ENCODE data around the gene CALHM3.
"Not testable (repeated sequence)": the region's sequence is repeated elsewhere in the genome, so short reads cannot be mapped to it uniquely, and the experiment has no call there.

CALHM3 gene, protein sequence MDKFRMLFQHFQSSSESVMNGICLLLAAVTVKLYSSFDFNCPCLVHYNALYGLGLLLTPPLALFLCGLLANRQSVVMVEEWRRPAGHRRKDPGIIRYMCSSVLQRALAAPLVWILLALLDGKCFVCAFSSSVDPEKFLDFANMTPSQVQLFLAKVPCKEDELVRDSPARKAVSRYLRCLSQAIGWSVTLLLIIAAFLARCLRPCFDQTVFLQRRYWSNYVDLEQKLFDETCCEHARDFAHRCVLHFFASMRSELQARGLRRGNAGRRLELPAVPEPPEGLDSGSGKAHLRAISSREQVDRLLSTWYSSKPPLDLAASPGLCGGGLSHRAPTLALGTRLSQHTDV

DNA sequence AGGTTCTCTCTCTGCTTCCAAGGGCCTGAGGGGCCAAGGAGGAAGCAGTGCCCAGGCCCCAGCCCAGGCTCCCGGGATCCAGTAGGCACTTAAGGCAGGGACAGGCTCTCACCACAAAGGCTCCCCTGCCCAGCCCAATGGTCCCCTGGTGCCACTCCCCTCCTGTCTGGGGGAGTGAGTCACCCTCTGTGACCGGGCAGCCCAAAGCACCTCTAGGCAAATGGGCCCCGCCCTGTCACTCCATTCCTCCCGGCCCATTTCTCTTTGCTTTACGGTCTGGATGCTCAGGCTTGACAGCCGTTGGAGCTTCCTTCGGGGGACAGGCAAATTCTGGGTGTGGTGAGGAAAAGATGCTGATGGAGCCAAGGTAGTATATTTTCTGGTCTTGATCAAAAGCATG lies at the start of gene CALHM3:
Gene CALHM3 (minus strand): TSS at position 106 of the 400 bp plus-strand sequence. CDS start 208 bp downstream, outside the sequence.
- DNase-seq: no peak

DNA sequence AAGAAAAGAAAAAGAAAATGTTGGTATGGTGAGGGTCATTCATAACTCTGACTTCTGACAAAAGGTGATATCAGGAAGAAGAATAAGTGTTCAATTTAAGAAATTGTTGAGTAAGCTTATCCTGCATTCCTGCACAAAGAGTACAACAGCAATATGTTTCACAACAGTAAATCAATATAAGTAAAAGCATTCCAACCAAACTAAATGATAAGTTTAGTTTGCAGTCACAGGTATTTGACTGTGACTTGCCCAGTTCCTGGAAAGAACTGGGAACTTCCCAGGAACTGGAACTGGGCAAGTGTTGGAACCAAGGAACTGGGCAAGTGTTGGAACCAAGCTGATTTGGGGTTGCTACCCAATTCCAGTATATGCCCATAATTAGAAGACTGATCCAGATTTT lies 49.5 kb upstream of the CALHM3 start:
- DNase-seq: no peak

DNA sequence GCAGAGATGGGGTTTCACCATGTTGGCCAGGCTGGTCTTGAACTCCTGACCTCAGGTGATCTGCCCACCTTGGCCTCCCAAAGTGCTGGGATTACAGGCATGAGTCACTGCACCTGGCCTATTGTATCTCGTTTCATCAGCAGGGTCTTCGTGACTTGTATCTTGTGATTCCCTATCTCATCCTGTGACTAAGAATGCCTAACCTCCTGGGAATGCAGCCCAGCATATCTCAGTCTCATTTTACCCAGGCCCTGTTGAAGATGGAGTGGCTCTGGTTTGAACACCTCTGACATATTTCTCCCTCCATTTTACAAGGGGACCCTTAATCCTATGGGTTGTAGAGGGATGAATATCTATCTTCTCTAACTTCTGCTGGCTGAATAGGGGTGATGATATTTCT lies 48.4 kb upstream of the CALHM3 start:
- not testable (repeated sequence) for DNase-seq

DNA sequence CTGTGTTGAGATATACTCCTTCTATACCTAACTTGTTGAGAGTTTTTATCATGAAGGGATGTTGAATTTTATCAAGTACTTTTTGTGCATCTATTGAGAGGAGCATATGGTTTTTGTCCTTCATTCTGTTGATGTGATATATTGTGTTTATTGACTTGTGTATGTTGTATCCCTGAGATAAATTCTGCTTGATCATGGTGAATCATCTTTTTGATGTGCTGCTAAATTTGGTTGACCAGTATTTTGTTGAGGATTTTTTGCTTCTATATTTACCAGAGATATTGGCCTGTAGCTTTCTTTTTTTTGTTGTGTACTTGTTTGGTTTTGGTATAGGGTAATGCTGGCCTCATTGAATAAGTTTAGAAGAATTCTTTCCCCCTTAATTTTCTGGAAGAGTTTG lies 46.9 kb upstream of the CALHM3 start:
- no peak for DNase-seq

DNA sequence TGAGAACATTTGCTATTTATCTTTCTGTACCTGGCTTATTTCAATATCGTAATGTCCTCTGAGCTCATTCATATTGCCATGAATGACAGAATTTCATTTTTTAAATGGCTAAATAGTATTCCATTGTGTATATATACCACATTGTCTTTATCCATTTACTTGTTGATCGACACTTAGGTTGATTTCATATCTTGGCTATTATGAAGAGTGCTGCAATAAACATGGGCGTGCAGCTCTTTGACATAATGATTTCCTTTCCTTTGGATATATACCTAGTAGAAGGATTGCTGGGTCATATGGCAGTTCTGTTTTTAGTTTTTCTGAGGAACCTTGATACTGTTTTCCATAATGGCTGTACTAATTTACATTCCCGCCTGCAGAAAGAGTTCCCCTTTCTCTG lies 44.6 kb upstream of the CALHM3 start:
- no peak for DNase-seq

DNA sequence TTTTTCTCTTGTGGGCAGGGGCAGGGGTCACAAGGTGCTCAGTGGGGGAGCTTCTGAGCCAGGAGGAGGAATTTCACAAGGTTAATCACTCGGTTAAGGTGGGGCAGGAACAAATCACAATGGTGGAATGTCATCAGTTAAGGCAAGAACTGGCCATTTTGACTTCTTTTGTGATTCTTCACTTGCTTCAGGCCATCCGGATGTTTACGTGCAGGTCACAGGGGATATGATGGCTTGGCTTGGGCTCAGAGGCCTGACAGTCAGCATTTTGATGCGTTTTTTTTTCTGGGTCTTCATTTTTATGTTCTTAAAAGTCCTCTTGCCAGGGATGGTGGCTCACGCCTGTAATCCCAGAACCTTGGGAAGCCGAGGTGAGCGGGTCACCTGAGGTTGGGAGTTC lies 43.0 kb upstream of the CALHM3 start:
- DNase-seq: not testable (repeated sequence)

DNA sequence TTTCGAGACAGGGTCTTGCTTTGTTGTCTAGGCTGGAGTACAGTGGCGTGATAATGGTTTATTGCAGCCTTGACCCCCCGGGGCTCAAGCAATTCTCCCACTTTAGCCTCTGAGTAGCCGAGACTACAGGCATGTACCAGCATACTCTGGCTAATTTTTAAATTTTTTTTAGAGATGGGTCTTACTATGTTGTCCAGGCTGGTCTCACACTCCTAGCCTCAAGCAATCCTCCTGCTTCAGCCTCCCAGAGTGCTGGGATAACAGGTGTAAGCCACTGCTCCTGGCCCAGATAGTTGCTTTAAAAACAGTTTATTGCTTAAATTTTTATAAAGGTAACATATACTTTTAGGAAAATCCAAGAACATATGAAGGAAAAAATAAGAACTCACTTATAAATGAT lies 40.8 kb upstream of the CALHM3 start:
- DNase-seq: no peak

DNA sequence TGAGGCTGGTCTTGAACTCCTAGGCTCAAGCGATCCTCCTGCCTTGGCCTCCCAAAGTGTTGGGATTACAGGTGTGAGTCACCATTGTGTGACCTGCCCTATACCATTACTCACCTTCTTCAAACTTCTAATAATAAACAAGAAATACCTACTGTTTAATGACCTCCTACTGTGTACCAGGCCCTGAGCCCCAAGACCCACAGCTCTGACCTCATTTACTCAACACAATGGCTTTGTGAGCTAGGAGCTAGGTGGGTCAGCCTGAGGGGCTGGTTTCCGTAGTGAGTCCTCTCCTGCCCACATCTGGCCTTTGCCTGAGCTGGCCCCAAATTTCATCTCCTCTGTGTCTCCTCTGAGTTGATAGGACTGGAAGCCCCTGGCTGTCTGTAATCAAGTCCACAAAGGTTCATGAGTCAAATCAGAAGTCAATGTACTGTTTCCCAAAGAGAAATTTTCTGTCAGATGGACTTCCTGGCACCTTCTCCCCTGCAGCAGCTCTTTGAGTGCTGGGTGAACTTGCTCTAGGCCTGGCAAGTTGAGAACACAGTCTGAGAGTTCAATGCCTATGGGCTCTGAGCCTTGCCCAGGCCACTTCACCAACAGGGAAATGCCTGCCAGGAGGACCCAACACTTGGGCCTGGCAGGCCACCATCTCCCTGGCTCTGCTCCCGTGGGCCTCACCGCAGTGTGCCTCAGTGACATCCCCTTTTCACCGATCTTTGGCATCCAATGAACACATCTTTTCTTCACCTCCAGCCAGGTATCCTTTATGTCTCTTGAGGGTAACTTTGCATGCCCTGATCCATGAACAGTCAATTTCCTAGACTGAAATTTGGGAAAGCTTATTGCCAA lies 38.4 kb upstream of the CALHM3 start:
- DNase-seq: no peak

DNA sequence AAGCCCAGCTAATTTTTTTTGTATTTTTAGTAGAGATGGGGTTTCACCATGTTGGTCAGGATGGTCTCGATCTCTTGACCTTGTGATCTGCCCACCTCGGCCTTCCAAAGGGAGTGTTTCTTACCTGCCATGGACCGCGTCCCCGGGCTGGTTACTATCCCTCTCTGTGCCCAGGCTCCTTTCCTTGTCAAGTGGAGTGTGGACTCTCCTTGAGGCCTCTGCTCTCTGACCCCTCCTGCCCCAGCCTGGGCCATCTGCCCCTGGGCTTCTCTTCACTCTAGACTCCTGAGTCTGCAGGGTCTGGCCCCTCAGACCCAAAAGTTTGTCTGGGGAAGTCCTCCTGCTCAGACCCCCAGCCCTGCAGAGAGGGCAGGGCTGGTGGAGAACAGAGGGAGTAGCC lies 35.2 kb upstream of the CALHM3 start:
- DNase-seq: no peak

DNA sequence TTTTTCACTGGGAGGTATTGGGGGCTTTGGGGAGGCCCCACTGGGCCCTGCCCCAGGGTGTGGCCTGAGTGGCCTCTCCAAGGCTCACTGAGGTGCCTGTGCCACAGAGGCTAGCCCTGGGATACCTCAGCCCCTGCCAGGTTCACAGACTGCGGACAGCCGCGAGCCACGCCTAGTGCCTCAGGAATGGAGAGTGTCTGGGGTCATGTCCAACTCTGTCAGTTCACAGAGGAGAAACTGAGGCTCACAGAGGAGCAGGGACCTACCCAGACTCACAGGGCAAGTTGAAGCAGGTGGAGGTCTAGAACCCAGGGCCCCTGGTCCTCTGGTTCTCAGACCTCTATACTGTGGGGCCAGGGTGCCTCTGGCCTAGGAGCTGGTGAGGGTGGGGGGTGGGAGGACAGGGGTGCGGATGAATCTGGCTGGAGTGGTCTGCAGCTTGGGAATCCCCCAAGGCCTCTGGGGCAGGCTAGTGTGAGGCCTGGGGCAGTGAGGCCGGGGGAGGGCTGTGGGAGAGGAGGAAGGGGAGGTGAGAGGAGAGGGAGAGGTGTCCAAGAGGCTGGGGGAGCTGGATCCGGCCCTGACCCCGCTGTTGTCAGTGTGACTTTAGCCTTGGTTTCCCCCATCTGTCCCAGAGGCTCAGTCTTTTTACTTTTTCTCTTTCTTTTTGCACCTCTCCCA lies 34.5 kb upstream of the CALHM3 start:
- no peak for DNase-seq

DNA sequence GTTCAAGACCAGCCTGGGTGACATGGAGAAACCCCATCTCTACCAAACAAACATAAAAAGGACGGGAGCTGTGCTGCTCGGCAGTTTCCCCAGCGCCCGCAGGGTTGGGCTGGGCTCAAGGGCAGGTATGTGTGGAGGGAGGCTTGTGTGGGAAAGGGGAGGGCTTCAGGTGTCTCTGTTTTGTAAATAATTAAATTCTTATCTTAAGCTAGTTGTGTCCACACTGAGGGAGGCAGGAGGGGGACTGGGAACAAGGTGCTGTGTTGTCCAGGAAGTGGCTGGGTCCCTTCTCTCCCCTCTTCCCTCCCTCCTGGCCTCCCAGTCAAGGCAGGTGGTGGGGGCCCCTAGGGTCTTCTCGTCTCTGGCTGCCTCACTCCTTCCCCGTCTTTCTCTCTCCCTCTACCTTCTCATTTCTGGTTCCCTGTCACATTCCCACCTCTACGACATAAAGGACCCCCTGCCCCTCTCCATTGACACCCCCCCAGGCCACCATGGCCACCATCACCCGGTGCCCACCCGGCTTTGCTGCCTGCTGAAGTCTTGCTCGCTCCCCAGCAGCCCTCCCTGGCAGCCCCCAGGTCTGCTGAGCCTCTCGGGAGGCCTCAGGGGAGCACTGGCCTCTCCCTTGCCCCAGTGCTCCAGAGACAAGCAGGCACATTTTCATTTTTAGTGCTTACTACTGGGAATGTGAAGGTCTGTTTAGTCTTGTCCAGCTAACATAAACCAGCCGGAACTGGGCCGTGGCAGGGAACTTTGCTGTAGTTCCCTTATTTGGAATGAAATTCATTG lies 33.7 kb upstream of the CALHM3 start:
- no peak for DNase-seq

DNA sequence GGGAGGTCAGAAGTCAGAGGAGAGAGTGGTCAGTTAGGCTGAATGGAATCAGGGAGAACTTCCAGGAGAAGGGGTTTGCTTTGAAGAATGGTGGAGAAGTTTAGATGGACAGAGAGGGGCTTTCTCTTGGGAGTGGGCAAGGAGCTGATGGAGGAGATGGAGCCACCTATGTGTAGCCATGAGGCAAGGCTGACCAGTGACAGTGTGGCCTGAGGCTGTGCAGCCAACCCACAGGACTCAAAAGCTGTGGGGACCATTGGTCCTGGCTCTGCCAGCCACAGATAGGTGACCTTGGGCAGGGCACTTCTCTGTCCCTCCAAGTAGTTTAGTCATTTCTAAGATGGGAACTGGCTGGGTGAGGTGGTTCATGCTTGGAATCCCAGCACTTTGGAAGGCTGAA lies 33.1 kb upstream of the CALHM3 start:
- DNase-seq: no peak

DNA sequence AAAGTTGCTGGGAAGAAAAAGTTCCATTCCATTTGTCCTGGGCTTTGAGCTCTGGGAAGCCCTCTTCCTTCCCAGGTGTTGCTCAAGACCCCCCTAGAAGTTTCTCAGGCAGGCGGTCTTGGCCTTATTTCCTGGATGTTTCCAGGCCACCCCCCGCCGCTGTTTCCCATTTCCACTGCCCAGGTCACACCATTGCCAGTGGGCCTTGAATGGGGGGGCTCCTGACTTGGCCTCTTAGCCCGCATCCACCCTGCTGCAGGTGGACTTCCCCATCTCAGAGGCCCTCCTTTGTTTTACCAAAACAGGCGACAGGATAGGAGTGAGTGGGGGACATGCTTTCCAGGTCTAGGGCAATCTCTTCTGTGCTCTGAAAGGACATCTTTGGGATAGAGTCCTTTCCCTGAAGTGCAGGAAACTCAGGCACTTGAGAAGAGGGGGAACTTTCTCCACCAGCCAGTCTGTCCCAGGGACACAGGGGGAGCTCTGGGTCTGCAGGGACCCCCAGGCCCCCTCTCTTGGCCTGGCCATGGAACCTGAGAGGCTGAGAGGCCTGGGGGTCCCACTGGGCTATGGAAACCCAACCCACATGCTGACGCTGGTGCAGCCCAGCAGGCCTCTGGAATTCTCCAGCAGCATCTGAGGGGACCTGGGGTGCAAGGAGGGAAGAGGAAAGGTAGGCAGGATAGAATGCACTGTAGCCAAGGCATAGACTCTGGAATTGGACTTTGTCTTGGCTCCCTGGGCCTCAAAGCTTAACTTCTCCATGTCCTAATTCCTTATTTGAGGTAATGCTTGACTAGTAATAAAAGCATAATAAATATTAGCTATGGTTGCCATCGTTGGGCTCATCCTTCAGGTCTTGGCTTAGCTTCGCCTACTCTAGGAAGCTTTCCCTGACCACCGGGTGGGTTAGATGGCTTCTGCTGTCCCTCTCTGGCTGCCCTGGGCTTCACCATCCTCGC lies 32.0 kb upstream of the CALHM3 start:
- DNase-seq: no peak

DNA sequence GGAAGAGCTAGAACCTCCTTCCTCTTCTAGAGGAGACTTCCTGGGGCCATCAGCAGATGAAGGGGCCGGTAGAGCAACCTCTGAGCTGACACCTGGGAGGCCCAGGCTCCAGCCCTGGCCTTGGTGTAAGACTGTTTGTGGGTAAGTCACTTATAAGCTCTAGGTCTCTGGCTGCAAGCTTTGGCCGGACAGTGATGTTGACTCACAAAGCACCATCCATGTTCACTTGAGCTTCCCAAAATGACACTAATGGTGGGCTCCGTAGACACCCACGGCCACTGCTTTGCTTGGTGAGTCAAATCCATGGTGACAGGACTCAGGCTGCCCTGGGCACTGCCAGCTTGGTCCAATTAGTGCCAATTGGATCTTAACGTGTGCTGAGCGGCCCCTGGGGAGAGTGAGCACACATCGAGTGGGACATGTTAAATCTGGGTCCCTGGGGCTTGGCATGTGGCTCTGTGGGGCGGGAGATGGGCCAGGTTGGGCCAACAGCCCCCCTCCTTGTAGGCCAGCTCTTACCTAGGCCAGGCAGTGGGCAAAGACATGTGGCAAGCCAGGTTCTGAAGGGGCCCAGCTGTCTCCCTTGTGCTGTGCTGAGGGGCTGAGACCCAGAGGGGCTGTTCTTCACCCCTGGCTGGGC lies 31.1 kb upstream of the CALHM3 start:
- DNase-seq: no peak

DNA sequence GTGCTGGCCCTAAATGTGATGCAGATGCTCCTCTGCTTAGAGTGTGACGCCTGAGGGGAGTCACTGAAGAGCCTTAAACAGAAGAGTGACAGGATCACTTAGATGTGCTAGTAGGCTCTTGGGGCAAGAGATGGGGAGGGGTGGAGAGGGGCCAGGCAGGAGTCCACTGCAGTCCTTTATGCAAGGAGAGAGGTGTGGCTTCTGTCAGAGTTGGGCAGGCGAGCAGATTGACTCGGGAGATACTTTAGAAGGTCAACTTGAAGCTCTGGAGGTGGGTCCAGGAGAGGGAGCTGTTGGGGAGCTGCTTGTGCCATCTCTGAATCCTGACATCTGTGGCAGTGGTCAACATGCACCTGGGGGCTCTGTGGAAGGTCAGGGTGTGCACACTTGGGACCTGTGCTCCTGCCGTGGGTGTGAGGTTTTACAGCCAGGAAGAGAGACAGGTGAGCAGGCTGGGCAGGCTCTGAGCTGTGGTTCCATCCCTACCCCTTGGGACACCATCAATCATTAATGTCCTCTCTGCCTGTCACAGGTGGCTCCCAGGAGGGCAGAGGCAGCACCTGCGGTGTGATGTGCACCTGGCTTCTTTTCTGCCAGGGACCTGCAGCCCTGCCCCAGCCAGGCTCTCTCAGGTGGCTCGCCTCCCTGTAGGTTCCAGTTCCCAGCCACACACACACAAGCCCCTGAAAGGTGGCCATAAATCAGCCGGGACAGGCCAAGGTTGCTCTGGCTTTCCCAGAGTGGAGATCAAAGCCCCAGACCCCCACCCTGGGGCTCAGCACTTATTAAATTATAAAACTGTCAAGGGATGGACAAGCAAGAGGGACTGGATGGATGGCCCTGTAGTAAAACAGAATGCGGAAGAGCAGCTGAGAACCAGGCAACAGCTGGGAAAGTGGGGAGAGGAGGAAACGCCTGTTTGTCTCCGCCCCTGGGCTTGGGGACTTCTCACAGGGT lies 28.5 kb upstream of the CALHM3 start:
- no peak for DNase-seq

DNA sequence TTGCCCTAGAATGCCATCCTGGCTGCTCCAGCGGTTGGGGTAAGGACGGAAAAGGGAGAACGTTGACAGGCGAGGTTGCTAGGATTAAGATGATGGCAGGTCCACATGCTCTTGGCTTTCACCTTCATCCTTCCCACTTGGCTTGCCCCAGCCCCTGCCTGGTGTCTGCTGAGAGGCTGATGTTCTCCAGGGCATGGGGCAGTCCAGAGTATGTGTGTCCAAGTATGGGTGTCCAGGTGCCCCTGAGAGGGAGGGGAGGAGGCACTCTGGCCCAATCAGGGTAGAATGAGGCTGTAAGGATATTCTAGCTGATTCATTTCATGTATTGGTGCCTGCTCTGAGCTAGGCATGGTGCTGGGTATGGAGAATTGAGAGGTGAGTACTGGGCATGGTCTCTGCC lies 27.0 kb upstream of the CALHM3 start:
- no peak for DNase-seq

DNA sequence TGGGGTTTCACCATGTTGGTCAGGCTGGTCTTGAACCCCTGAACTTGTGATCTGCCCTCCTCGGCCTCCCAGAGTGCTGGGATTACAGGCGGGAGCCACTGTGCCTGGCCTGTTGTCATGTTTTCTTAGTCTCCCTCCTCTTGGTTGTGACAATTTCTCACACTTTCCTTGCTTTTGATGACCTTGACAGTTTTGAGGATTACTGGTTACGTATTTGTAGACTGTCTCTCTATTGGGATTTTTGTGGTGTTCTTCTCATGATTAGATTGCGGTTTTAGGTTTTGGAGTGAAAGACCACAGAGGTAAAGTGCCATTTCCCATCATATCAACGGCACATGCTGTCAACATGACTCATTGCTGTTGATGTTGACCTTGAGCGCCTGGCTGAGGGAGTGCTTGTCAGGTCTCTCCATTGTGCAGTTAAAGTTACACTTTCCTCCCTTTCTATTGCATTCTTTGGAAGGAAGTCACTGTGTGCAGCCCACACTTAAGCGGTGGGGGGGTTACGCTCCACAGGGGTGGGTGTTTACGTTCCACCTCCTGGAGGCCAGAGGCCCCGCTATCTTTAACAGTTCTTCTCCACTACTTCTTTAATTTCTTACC lies 25.2 kb upstream of the CALHM3 start:
- peak; percentile 84 for DNase-seq

DNA sequence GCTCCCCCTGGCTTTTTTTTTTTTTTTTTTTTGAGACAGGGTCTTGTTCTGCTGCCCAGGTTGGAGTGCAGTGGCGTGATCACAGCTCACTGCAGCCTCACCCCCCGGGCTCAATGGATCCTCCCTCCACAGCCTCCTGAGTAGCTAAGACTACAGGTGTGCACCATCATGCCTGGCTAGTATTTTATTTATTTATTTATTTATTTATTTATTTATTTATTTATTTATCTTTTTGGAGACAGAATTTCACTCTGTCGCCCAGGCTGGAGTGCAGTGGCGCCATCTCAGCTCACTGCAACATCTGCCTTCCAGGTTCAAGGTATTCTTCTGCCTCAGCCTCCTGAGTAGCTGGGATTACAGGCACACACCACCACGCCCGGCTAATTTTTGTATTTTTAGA lies 24.7 kb upstream of the CALHM3 start:
- DNase-seq: not testable (repeated sequence)
